HEK293 (cell line): ENCODE measurements around the gene THSD7B.

ENCODE experiments used
- CTCF ChIA-PET: fragments of 350-600 bp; formaldehyde crosslinking; extraction: SDS; loops from one replicate; lab custom pipeline; 2021; ENCODE audit warnings: antibody characterized with exemption; lab: Yijun Ruan, JAX
- POLR2A ChIA-PET: fragments of 300-600 bp; formaldehyde crosslinking; extraction: SDS; loops from one replicate; lab custom pipeline; 2020; ENCODE audit warnings: antibody characterized with exemption, inconsistent platforms; lab: Yijun Ruan, JAX
- H3K27ac ChIP-seq: fragments of 200-500 bp; sonication (Bioruptor generic); 2 replicates; pipeline ENCODE4 v1.5.1; 2014; ENCODE audit warnings: low read depth, low read length, control low read depth, inconsistent platforms; ENCODE audit errors: extremely low read depth
- H3K36me3 ChIP-seq, 2 experiments: fragments of 200-500 bp in 1 of 2; sonication (Bioruptor generic) in 1 of 2; 1 replicate in 1 of 2; 2 replicates in 1 of 2; pipeline ENCODE4 v1.5.1; 2014 to 2017; ENCODE audit warnings: inconsistent platforms in 2 of 2, low read length in 2 of 2; ENCODE audit not compliant: control insufficient read depth in 2 of 2, insufficient read depth in 1 of 2
- H3K4me1 ChIP-seq: fragments of 200-500 bp; sonication (Bioruptor generic); 2 replicates; pipeline ENCODE4 v1.5.1; 2014; ENCODE audit warnings: mild to moderate bottlenecking, low read length, inconsistent platforms; ENCODE audit not compliant: control insufficient read depth, insufficient read depth
- H3K4me3 ChIP-seq: 2 replicates; pipeline ENCODE4 v1.5.1; 2011; ENCODE audit warnings: low read depth, mild to moderate bottlenecking, control low read depth, low read length, moderate library complexity
- H3K9me3 ChIP-seq: fragments of 200-500 bp; sonication (Bioruptor generic); 2 replicates; pipeline ENCODE4 v1.5.1; 2014; ENCODE audit warnings: low read depth, low read length, inconsistent platforms; ENCODE audit not compliant: control insufficient read depth, insufficient read depth
- SETDB1 ChIP-seq: IDR thresholded peaks from one replicate; pipeline ENCODE4 v1.6.1; 2017; ENCODE audit warnings: mild to moderate bottlenecking, low read length, moderate library complexity, mixed read lengths; ENCODE audit not compliant: insufficient read length
- SP3 ChIP-seq: fragments of 450-650 bp; formaldehyde crosslinking; IDR thresholded peaks from 2 replicates; pipeline ENCODE4 v1.5.1; 2016; ENCODE audit warnings: missing biosample characterization, missing genetic modification characterization
- WT1 ChIP-seq: fragments of 450-650 bp; formaldehyde crosslinking; IDR thresholded peaks from 2 replicates; pipeline ENCODE4 v1.5.1; 2016; ENCODE audit warnings: missing biosample characterization, missing genetic modification characterization
- ZBTB7A ChIP-seq: fragments of 450-650 bp; formaldehyde crosslinking; IDR thresholded peaks from 2 replicates; pipeline ENCODE4 v1.5.1; 2016; ENCODE audit warnings: low read depth, missing biosample characterization, missing genetic modification characterization
- ZBTB8A ChIP-seq: fragments of 450-650 bp; formaldehyde crosslinking; IDR thresholded peaks from 2 replicates; pipeline ENCODE4 v1.5.1; 2016; ENCODE audit warnings: missing biosample characterization, missing genetic modification characterization
- ZIC2 ChIP-seq: fragments of 450-650 bp; formaldehyde crosslinking; IDR thresholded peaks from 2 replicates; pipeline ENCODE4 v1.5.1; 2016; ENCODE audit warnings: missing biosample characterization, missing genetic modification characterization
- ZNF16 ChIP-seq: fragments of 450-650 bp; formaldehyde crosslinking; IDR thresholded peaks from 2 replicates; pipeline ENCODE4 v1.5.1; 2016; ENCODE audit warnings: low read depth, missing biosample characterization, missing genetic modification characterization
- ZNF175 ChIP-seq: fragments of 450-650 bp; formaldehyde crosslinking; IDR thresholded peaks from 2 replicates; pipeline ENCODE4 v1.5.1; 2016; ENCODE audit warnings: missing biosample characterization, missing genetic modification characterization
- ZNF211 ChIP-seq: fragments of 450-650 bp; formaldehyde crosslinking; IDR thresholded peaks from 2 replicates; pipeline ENCODE4 v1.5.1; 2016; ENCODE audit warnings: low read depth, missing biosample characterization, missing genetic modification characterization
- ZNF266 ChIP-seq: fragments of 450-650 bp; formaldehyde crosslinking; IDR thresholded peaks from 2 replicates; pipeline ENCODE4 v1.5.1; 2016; ENCODE audit warnings: missing biosample characterization, missing genetic modification characterization, low read depth
- ZNF311 ChIP-seq: fragments of 450-650 bp; formaldehyde crosslinking; IDR thresholded peaks from 2 replicates; pipeline ENCODE4 v1.5.1; 2017; ENCODE audit warnings: missing biosample characterization, missing genetic modification characterization, borderline replicate concordance
- ZNF514 ChIP-seq: fragments of 450-650 bp; formaldehyde crosslinking; IDR thresholded peaks from 2 replicates; pipeline ENCODE4 v1.5.1; 2016; ENCODE audit warnings: missing biosample characterization, missing genetic modification characterization
- ZNF670 ChIP-seq: fragments of 450-650 bp; formaldehyde crosslinking; IDR thresholded peaks from 2 replicates; pipeline ENCODE4 v1.5.1; 2016; ENCODE audit warnings: missing biosample characterization, missing genetic modification characterization, low read depth
- ZNF707 ChIP-seq: fragments of 450-650 bp; formaldehyde crosslinking; IDR thresholded peaks from 2 replicates; pipeline ENCODE4 v1.5.1; 2016; ENCODE audit warnings: missing biosample characterization, missing genetic modification characterization
- ZNF768 ChIP-seq: fragments of 450-650 bp; formaldehyde crosslinking; IDR thresholded peaks from 2 replicates; pipeline ENCODE4 v1.5.1; 2018; ENCODE audit warnings: missing biosample characterization, mild to moderate bottlenecking, missing genetic modification characterization
- ZNF785 ChIP-seq: fragments of 450-650 bp; formaldehyde crosslinking; IDR thresholded peaks from 2 replicates; pipeline ENCODE4 v1.5.1; 2016; ENCODE audit warnings: missing biosample characterization, missing genetic modification characterization
- TF ChIP-seq, protein P1 (sequence below): fragments of 450-650 bp; formaldehyde crosslinking; IDR thresholded peaks from 2 replicates; pipeline ENCODE4 v1.5.1; 2016; ENCODE audit warnings: missing biosample characterization, missing genetic modification characterization, borderline replicate concordance
- TF ChIP-seq, protein P2 (sequence below): fragments of 450-650 bp; formaldehyde crosslinking; IDR thresholded peaks from 2 replicates; pipeline ENCODE4 v1.5.1; 2016; ENCODE audit warnings: missing biosample characterization, missing genetic modification characterization, low read depth
- TF ChIP-seq, protein P3 (sequence below): fragments of 450-650 bp; formaldehyde crosslinking; IDR thresholded peaks from 2 replicates; pipeline ENCODE4 v1.5.1; 2017; ENCODE audit warnings: missing biosample characterization, missing genetic modification characterization
- TF ChIP-seq, protein P4 (sequence below): fragments of 450-650 bp; formaldehyde crosslinking; IDR thresholded peaks from 2 replicates; pipeline ENCODE4 v1.5.1; 2017; ENCODE audit warnings: missing biosample characterization, missing genetic modification characterization

THSD7B gene

DNA sequence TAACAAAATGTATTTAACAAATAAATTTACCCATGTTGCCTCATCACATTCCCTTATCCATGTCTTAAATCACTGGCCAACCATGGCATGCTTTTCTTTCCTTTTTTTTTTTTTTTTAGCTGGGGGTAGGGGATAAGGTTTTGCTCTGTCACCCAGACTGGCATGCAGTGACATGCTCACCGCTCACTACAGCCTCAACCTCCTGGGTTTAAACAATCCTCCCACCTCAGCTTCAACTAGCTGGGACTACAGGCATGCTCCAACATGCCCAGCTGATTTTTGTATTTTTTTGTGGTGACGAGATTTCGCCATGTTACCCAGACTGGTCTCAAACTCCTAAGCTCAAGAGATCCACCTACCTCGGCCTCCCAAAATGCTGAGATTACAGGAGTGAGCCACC is 266.4 kb downstream of the THSD7B start (continued):
- TF ChIP-seq, protein P1, sequence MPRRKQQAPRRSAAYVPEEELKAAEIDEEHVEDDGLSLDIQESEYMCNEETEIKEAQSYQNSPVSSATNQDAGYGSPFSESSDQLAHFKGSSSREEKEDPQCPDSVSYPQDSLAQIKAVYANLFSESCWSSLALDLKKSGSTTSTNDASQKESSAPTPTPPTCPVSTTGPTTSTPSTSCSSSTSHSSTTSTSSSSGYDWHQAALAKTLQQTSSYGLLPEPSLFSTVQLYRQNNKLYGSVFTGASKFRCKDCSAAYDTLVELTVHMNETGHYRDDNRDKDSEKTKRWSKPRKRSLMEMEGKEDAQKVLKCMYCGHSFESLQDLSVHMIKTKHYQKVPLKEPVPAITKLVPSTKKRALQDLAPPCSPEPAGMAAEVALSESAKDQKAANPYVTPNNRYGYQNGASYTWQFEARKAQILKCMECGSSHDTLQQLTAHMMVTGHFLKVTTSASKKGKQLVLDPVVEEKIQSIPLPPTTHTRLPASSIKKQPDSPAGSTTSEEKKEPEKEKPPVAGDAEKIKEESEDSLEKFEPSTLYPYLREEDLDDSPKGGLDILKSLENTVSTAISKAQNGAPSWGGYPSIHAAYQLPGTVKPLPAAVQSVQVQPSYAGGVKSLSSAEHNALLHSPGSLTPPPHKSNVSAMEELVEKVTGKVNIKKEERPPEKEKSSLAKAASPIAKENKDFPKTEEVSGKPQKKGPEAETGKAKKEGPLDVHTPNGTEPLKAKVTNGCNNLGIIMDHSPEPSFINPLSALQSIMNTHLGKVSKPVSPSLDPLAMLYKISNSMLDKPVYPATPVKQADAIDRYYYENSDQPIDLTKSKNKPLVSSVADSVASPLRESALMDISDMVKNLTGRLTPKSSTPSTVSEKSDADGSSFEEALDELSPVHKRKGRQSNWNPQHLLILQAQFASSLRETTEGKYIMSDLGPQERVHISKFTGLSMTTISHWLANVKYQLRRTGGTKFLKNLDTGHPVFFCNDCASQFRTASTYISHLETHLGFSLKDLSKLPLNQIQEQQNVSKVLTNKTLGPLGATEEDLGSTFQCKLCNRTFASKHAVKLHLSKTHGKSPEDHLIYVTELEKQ (tag by site-specific recombination) = no peak
- TF ChIP-seq WT1 (tag by site-specific recombination) (no peak), ZNF175 (tag by site-specific recombination) (no peak), ZNF785 (tag by site-specific recombination) (no peak), ZNF514 (tag by site-specific recombination) (no peak), ZIC2 (tag by site-specific recombination) (no peak)

DNA sequence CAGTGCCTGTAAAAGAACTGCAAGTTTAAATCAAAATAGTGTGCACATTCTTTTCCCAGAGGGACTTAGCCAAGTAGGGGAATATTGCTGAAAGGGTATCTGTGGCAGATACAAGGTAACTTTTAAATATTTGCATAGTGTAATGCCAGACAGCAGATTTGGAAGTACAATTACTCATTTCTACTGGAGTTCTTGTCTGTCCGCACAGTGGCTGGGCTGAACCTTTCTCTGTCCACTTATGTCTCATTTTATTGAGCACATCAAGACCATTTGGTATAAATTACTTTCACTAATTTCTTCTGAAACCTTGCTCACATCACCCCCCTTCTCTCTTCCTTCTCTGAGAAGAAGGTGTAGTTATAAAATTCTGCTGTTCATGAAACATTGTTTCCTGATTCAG is 271.3 kb downstream of the THSD7B start:
- TF ChIP-seq ZNF707 (tag by site-specific recombination) (no peak), SETDB1 (no peak), ZNF768 (tag by site-specific recombination) (no peak), SP3 (tag by site-specific recombination) (no peak), ZBTB7A (tag by site-specific recombination) (no peak), ZNF16 (tag by site-specific recombination) (no peak), ZNF670 (tag by site-specific recombination) (no peak), ZNF311 (tag by site-specific recombination) (no peak), ZBTB8A (no peak), ZNF211 (tag by site-specific recombination) (no peak), ZNF266 (tag by site-specific recombination) (no peak)
- TF ChIP-seq, protein P2, sequence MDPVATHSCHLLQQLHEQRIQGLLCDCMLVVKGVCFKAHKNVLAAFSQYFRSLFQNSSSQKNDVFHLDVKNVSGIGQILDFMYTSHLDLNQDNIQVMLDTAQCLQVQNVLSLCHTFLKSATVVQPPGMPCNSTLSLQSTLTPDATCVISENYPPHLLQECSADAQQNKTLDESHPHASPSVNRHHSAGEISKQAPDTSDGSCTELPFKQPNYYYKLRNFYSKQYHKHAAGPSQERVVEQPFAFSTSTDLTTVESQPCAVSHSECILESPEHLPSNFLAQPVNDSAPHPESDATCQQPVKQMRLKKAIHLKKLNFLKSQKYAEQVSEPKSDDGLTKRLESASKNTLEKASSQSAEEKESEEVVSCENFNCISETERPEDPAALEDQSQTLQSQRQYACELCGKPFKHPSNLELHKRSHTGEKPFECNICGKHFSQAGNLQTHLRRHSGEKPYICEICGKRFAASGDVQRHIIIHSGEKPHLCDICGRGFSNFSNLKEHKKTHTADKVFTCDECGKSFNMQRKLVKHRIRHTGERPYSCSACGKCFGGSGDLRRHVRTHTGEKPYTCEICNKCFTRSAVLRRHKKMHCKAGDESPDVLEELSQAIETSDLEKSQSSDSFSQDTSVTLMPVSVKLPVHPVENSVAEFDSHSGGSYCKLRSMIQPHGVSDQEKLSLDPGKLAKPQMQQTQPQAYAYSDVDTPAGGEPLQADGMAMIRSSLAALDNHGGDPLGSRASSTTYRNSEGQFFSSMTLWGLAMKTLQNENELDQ (tag by site-specific recombination) = no peak
- TF ChIP-seq, protein P3, sequence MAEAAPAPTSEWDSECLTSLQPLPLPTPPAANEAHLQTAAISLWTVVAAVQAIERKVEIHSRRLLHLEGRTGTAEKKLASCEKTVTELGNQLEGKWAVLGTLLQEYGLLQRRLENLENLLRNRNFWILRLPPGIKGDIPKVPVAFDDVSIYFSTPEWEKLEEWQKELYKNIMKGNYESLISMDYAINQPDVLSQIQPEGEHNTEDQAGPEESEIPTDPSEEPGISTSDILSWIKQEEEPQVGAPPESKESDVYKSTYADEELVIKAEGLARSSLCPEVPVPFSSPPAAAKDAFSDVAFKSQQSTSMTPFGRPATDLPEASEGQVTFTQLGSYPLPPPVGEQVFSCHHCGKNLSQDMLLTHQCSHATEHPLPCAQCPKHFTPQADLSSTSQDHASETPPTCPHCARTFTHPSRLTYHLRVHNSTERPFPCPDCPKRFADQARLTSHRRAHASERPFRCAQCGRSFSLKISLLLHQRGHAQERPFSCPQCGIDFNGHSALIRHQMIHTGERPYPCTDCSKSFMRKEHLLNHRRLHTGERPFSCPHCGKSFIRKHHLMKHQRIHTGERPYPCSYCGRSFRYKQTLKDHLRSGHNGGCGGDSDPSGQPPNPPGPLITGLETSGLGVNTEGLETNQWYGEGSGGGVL = no peak
- TF ChIP-seq, protein P4, sequence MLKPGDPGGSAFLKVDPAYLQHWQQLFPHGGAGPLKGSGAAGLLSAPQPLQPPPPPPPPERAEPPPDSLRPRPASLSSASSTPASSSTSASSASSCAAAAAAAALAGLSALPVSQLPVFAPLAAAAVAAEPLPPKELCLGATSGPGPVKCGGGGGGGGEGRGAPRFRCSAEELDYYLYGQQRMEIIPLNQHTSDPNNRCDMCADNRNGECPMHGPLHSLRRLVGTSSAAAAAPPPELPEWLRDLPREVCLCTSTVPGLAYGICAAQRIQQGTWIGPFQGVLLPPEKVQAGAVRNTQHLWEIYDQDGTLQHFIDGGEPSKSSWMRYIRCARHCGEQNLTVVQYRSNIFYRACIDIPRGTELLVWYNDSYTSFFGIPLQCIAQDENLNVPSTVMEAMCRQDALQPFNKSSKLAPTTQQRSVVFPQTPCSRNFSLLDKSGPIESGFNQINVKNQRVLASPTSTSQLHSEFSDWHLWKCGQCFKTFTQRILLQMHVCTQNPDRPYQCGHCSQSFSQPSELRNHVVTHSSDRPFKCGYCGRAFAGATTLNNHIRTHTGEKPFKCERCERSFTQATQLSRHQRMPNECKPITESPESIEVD (tag by site-specific recombination) = no peak
- Histone ChIP-seq H3K27ac (no peak overlapping the region), H3K4me1 (no peaks in the 10 kb centered on the region), H3K9me3 (no peaks in the 10 kb centered on the region), H3K4me3 (no peak overlapping the region), H3K36me3 (no peaks in the 10 kb centered on the region)
- POLR2A ChIA-PET = no interaction called here
- CTCF ChIA-PET = no interaction called here
